A673 (cell line): ENCODE results near the gene NCOA7.

Source experiments
- EZH2 ChIP-seq: fragments of 200-600 bp; sonication (generic); IDR thresholded peaks from 2 replicates; pipeline ENCODE4 v1.6.1; 2017; ENCODE audit warnings: borderline replicate concordance, low read depth, mild to moderate bottlenecking, mixed read lengths, antibody characterized with exemption, low read length; ENCODE audit not compliant: poor library complexity, severe bottlenecking
- TF ChIP-seq, protein P1 (sequence below): fragments of 300-800, 200-600 bp; sonication (generic); conservative IDR thresholded peaks from 2 replicates; pipeline ENCODE4 v1.5.1; 2017; ENCODE audit warnings: low read depth, mild to moderate bottlenecking, antibody characterized with exemption, low read length, moderate library complexity, mixed read lengths

DNA sequence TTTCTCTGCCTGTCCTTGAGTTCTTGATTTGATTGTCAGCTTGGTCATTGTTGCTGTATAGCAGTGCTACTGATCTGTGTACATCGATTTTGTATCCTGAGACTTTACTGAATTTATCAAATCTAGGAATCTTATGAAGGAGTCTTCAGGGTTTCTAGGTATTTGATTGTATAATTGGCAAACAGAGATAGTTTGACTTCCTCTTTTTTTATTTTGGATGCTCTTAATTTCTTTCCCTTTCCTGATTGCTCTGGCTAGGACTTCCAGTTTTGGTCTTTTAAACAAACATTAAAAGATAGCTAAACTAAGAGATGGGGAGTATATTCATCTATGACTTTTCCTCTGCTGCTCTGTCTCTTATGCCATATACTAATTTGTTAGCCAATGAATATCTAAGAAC is 62.4 kb downstream of the NCOA7 start:
- TF ChIP-seq, protein P1, sequence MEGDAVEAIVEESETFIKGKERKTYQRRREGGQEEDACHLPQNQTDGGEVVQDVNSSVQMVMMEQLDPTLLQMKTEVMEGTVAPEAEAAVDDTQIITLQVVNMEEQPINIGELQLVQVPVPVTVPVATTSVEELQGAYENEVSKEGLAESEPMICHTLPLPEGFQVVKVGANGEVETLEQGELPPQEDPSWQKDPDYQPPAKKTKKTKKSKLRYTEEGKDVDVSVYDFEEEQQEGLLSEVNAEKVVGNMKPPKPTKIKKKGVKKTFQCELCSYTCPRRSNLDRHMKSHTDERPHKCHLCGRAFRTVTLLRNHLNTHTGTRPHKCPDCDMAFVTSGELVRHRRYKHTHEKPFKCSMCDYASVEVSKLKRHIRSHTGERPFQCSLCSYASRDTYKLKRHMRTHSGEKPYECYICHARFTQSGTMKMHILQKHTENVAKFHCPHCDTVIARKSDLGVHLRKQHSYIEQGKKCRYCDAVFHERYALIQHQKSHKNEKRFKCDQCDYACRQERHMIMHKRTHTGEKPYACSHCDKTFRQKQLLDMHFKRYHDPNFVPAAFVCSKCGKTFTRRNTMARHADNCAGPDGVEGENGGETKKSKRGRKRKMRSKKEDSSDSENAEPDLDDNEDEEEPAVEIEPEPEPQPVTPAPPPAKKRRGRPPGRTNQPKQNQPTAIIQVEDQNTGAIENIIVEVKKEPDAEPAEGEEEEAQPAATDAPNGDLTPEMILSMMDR = no peak
- TF ChIP-seq EZH2 = no peak
